Measurements from ENCODE around the gene EFNA1. TPM values are rescaled to one million over a fixed set of nuclear protein-coding genes. Genes with fewer than 3 reads are reported as not detected.

EFNA1 gene
- total and polyA plus RNA-seq, 4 donors, result 58.6 to 236 (median 179) TPM

- DNase-seq (ENCODE audit: low spot score), result peak; percentile 46
- Histone ChIP-seq H3K27me3 (ENCODE audit: control insufficient read depth in 4 of 4, insufficient read depth in 4 of 4, low read length in 3 of 4) (peaks cover 0 to 3% (median 0%) of the 10 kb centered on the region in 4 donors), H3K9me3 (ENCODE audit: control insufficient read depth in 4 of 4, low read length in 3 of 4) (no peaks in the 10 kb centered on the region), H3K4me3 (ENCODE audit: low read depth in 1 of 3, low read length in 3 of 3) (no peak overlapping the region), H3K4me1 (ENCODE audit: control insufficient read depth in 4 of 4, insufficient read depth in 4 of 4, low read length in 3 of 4) (no peaks in the 10 kb centered on the region), H3K36me3 (ENCODE audit: control insufficient read depth in 4 of 4, insufficient read depth in 3 of 4, low read depth in 1 of 4, low read length in 3 of 4) (no peaks in the 10 kb centered on the region), H3K9ac (ENCODE audit: low read depth in 1 of 2, low read length in 2 of 2) (no peak overlapping the region), H3K27ac (ENCODE audit: low read depth in 1 of 2, low read length in 2 of 2) (no peak overlapping the region)
- WGBS, result 68% methylated on average over 30 of the region's 30 CpGs
- TF ChIP-seq FOXA2 (IDR thresholded peaks at IDR 0.05) (no peak), SP1 (IDR thresholded peaks at IDR 0.05) (no peak), RAD21 (IDR thresholded peaks at IDR 0.05) (no peak), NR2F2 (IDR thresholded peaks at IDR 0.05) (peak; percentile 98), GABPA (IDR thresholded peaks at IDR 0.05 in 1 of 2, conservative IDR thresholded peaks at IDR 0.05 in 1 of 2) (no peak), ZBTB33 (IDR thresholded peaks at IDR 0.05) (no peak), HNF4A (conservative IDR thresholded peaks at IDR 0.05) (peak; percentile 20 to 83), RXRA (IDR thresholded peaks at IDR 0.05) (peak; percentile 49 to 79)
Measured at GRCh38 chr1:155178441-155179111, 50.9 kb downstream of the EFNA1 start.

DNA sequence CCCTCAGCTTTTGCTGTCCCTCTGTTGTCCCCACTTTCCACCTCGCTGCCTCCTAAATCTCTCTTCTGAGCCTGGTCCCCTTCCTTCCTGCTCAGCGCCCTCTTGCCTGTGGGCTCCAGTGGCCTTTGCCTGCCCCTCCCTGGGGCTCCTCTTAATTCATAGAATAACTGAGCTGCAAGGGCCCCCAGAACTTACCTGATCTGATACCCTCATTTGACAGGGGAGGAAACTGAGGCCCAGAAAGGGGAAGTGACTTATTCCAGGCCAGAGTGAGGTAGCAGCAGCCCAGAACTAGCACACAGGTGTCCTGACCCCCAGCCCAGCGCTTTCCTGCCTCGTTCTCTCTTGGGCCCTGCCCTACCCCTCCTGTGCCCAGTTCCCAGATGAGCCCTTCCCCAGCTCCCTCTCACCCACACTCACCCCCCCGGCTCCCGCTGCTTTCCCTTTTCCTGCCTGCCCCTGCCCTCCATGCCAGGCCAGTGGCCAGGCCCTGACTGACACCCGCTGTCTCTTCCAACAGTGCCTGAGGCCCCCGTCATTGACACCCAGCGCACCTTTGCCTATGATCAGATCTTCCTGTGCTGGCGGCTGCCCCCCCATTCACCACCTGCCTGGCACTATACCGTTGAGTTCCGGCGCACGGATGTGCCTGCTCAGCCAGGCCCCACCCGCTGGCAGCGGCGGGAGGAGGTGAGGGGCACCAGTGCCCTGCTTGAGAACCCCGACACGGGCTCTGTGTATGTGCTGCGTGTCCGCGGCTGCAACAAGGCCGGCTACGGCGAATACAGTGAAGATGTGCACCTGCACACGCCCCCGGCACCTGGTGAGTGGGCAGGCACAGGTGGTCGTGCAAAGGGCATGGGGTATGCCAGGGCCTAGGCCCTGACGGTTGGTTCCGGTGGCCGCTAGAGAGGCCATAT lies 51.7 kb downstream of the EFNA1 start:
- Histone ChIP-seq H3K27me3 (ENCODE audit: control insufficient read depth in 4 of 4, insufficient read depth in 4 of 4, low read length in 3 of 4) (peaks cover 0 to under 1% (median 0%) of the 10 kb centered on the region in 4 donors), H3K36me3 (ENCODE audit: control insufficient read depth in 4 of 4, insufficient read depth in 3 of 4, low read depth in 1 of 4, low read length in 3 of 4) (no peaks in the 10 kb centered on the region), H3K9me3 (ENCODE audit: control insufficient read depth in 4 of 4, low read length in 3 of 4) (no peaks in the 10 kb centered on the region), H3K27ac (ENCODE audit: low read depth in 1 of 2, low read length in 2 of 2) (no peak overlapping the region), H3K4me3 (ENCODE audit: low read depth in 1 of 3, low read length in 3 of 3) (no peak overlapping the region), H3K9ac (ENCODE audit: low read depth in 1 of 2, low read length in 2 of 2) (no peak overlapping the region), H3K4me1 (ENCODE audit: control insufficient read depth in 4 of 4, insufficient read depth in 4 of 4, low read length in 3 of 4) (no peaks in the 10 kb centered on the region)
- peak; percentile 31 for DNase-seq (ENCODE audit: low spot score)
- no peak for TF ChIP-seq YY1 (IDR thresholded peaks at IDR 0.05)
- no peak for TF ChIP-seq HNF4A (conservative IDR thresholded peaks at IDR 0.05)
- no peak for TF ChIP-seq MAX (IDR thresholded peaks at IDR 0.05)
- TF ChIP-seq RXRA (IDR thresholded peaks at IDR 0.05), result no peak
- TF ChIP-seq ATF3 (IDR thresholded peaks at IDR 0.05), result no peak
- WGBS, result 92% methylated on average over 31 of the region's 31 CpGs

- Histone ChIP-seq H3K27me3 (ENCODE audit: control insufficient read depth in 4 of 4, insufficient read depth in 4 of 4, low read length in 3 of 4) (no peaks in the 10 kb centered on the region), H3K9me3 (ENCODE audit: control insufficient read depth in 4 of 4, low read length in 3 of 4) (no peaks in the 10 kb centered on the region), H3K4me3 (ENCODE audit: low read depth in 1 of 3, low read length in 3 of 3) (no peak overlapping the region), H3K36me3 (ENCODE audit: control insufficient read depth in 4 of 4, insufficient read depth in 3 of 4, low read depth in 1 of 4, low read length in 3 of 4) (no peaks in the 10 kb centered on the region), H3K9ac (ENCODE audit: low read depth in 1 of 2, low read length in 2 of 2) (no peak overlapping the region), H3K27ac (ENCODE audit: low read depth in 1 of 2, low read length in 2 of 2) (no peak overlapping the region), H3K4me1 (ENCODE audit: control insufficient read depth in 4 of 4, insufficient read depth in 4 of 4, low read length in 3 of 4) (peaks cover 0 to 4% (median 0%) of the 10 kb centered on the region in 4 donors)
- 88% methylated on average over 18 of the region's 18 CpGs for WGBS
- DNase-seq (ENCODE audit: low spot score), result no peak
- TF ChIP-seq SP1 (IDR thresholded peaks at IDR 0.05), result no peak
- TF ChIP-seq, protein P1, sequence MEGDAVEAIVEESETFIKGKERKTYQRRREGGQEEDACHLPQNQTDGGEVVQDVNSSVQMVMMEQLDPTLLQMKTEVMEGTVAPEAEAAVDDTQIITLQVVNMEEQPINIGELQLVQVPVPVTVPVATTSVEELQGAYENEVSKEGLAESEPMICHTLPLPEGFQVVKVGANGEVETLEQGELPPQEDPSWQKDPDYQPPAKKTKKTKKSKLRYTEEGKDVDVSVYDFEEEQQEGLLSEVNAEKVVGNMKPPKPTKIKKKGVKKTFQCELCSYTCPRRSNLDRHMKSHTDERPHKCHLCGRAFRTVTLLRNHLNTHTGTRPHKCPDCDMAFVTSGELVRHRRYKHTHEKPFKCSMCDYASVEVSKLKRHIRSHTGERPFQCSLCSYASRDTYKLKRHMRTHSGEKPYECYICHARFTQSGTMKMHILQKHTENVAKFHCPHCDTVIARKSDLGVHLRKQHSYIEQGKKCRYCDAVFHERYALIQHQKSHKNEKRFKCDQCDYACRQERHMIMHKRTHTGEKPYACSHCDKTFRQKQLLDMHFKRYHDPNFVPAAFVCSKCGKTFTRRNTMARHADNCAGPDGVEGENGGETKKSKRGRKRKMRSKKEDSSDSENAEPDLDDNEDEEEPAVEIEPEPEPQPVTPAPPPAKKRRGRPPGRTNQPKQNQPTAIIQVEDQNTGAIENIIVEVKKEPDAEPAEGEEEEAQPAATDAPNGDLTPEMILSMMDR (IDR thresholded peaks at IDR 0.05; ENCODE audit: low read depth, low read length, missing input control), result no peak
- no peak for TF ChIP-seq GABPA (IDR thresholded peaks at IDR 0.05 in 1 of 2, conservative IDR thresholded peaks at IDR 0.05 in 1 of 2)
- TF ChIP-seq YY1 (IDR thresholded peaks at IDR 0.05), result no peak
- no peak for TF ChIP-seq HNF4A (conservative IDR thresholded peaks at IDR 0.05)
- TF ChIP-seq RXRA (IDR thresholded peaks at IDR 0.05), result no peak
- TF ChIP-seq FOXA2 (IDR thresholded peaks at IDR 0.05), result no peak
- no peak for TF ChIP-seq NR2F2 (IDR thresholded peaks at IDR 0.05)
- no peak for TF ChIP-seq EGR1 (IDR thresholded peaks at IDR 0.05; ENCODE audit: low read depth in 2 of 2)
- no peak for TF ChIP-seq ATF3 (IDR thresholded peaks at IDR 0.05)
- TF ChIP-seq, protein P2, sequence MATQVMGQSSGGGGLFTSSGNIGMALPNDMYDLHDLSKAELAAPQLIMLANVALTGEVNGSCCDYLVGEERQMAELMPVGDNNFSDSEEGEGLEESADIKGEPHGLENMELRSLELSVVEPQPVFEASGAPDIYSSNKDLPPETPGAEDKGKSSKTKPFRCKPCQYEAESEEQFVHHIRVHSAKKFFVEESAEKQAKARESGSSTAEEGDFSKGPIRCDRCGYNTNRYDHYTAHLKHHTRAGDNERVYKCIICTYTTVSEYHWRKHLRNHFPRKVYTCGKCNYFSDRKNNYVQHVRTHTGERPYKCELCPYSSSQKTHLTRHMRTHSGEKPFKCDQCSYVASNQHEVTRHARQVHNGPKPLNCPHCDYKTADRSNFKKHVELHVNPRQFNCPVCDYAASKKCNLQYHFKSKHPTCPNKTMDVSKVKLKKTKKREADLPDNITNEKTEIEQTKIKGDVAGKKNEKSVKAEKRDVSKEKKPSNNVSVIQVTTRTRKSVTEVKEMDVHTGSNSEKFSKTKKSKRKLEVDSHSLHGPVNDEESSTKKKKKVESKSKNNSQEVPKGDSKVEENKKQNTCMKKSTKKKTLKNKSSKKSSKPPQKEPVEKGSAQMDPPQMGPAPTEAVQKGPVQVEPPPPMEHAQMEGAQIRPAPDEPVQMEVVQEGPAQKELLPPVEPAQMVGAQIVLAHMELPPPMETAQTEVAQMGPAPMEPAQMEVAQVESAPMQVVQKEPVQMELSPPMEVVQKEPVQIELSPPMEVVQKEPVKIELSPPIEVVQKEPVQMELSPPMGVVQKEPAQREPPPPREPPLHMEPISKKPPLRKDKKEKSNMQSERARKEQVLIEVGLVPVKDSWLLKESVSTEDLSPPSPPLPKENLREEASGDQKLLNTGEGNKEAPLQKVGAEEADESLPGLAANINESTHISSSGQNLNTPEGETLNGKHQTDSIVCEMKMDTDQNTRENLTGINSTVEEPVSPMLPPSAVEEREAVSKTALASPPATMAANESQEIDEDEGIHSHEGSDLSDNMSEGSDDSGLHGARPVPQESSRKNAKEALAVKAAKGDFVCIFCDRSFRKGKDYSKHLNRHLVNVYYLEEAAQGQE (IDR thresholded peaks at IDR 0.05), result no peak
- TF ChIP-seq RAD21 (IDR thresholded peaks at IDR 0.05), result no peak
Measured at GRCh38 chr1:155181371-155182051, 53.8 kb downstream of the EFNA1 start.

Data from liver (tissue), 9 donors.